K562 (cell line): Measurements from ENCODE around the gene MCU.

ENCODE experiments used
- CTCF ChIP-seq, 3 experiments: IDR thresholded peaks in 2 of 3; conservative IDR thresholded peaks in 1 of 3; 2 replicates each; pipeline ENCODE4 v1.5.1; 2011 to 2012; ENCODE audit warnings: low read length in 3 of 3, mild to moderate bottlenecking in 3 of 3, control low read depth in 2 of 3, improper control_type of control experiment in 1 of 3, inconsistent platforms in 1 of 3, low read depth in 1 of 3, mixed read lengths in 1 of 3, moderate library complexity in 1 of 3; ENCODE audit not compliant: insufficient read depth in 2 of 3
- HNRNPUL1 ChIP-seq: fragments of 200-400 bp; formaldehyde crosslinking; IDR thresholded peaks from 2 replicates; pipeline ENCODE4 v1.6.1; 2017; ENCODE audit warnings: low read length
- MXI1 ChIP-seq: IDR thresholded peaks from 2 replicates; pipeline ENCODE4 v1.6.1; 2011; ENCODE audit warnings: low read depth, mild to moderate bottlenecking, improper control_type of control experiment, low read length
- OTX1 ChIP-seq: fragments of 450-650 bp; formaldehyde crosslinking; IDR thresholded peaks from 2 replicates; pipeline ENCODE4 v1.4.0; 2022; ENCODE audit warnings: mild to moderate bottlenecking
- PRDM10 ChIP-seq: fragments of 450-650 bp; IDR thresholded peaks from 2 replicates; pipeline ENCODE4 v1.6.1; 2018; ENCODE audit not compliant: partially characterized antibody
- REST ChIP-seq, 2 experiments: fragments of 450-650 bp; formaldehyde crosslinking in 1 of 2; IDR thresholded peaks; 2 replicates each; pipeline versions ENCODE4 v1.4.0 to v1.6.1; 2014 to 2020; ENCODE audit warnings: mild to moderate bottlenecking in 2 of 2, borderline replicate concordance in 1 of 2, low read depth in 1 of 2
- ZNF311 ChIP-seq: fragments of 250-450 bp; sonication (Bioruptor Pico); IDR thresholded peaks from 2 replicates; pipeline ENCODE4 v1.4.0; 2020; ENCODE audit warnings: mild to moderate bottlenecking, moderate library complexity
- ZNF778 ChIP-seq: fragments of 450-650 bp; formaldehyde crosslinking; IDR thresholded peaks from 2 replicates; pipeline ENCODE4 v1.4.0; 2020; ENCODE audit warnings: mild to moderate bottlenecking, moderate library complexity

GRCh38 chr10:72704117-72704516, 12.2 kb downstream of the MCU start:
- no peak for TF ChIP-seq ZNF311 (CRISPR knock-in tag)
- no peak for TF ChIP-seq CTCF (IDR thresholded peaks at IDR 0.05 in 2 of 3, conservative IDR thresholded peaks at IDR 0.05 in 1 of 3; ENCODE audit: insufficient read depth in 2 of 3, low read depth in 1 of 3, low read length in 3 of 3)
- no peak for TF ChIP-seq OTX1 (CRISPR knock-in tag)
- no peak for TF ChIP-seq PRDM10
- no peak for TF ChIP-seq HNRNPUL1
- no peak for TF ChIP-seq MXI1
- TF ChIP-seq REST (IDR thresholded peaks at IDR 0.05; ENCODE audit: borderline replicate concordance): no peak
- no peak for TF ChIP-seq REST (CRISPR knock-in tag; IDR thresholded peaks at IDR 0.05; ENCODE audit: low read depth)
- TF ChIP-seq ZNF778 (CRISPR knock-in tag): no peak
